A673 (cell line): ENCODE measurements around the gene PPP1R3G. TPM values are rescaled to one million over a fixed set of nuclear protein-coding genes. Genes with fewer than 3 reads are reported as not detected.

Source experiments
- BruUV-seq: library from RNA; stranded (reverse); fragments of 400-500 nt; replicated peaks from 2 replicates; lab custom pipeline; 2021; lab: Mats Ljungman, UMichigan
- CTCF ChIA-PET: fragments of 300-600 bp; sonication (Branson Sonifier 250); formaldehyde crosslinking; loops from one replicate; lab custom pipeline; 2022; ENCODE audit warnings: antibody characterized with exemption; lab: Charles Lee
- POLR2A ChIA-PET: fragments of 300-600 bp; sonication (Branson Sonifier 250); formaldehyde crosslinking; loops from one replicate; lab custom pipeline; 2022; ENCODE audit warnings: antibody characterized with exemption; ENCODE audit not compliant: low non-redundant PET; lab: Charles Lee
- DNase-seq: peaks from one replicate; pipeline ENCODE4 v3.0.0-alpha.2; 2015; ENCODE audit warnings: low spot score
- H3K27ac ChIP-seq: fragments of 200-600 bp; sonication (generic); 2 replicates; pipeline ENCODE4 v1.5.1; 2016; ENCODE audit warnings: mixed run types, low read depth, mild to moderate bottlenecking, mixed read lengths, antibody characterized with exemption, low read length; ENCODE audit not compliant: poor library complexity, severe bottlenecking
- H3K27me3 ChIP-seq: fragments of 200-600 bp; sonication (generic); replicated peaks from 2 replicates; pipeline ENCODE4 v1.6.1; 2017; ENCODE audit warnings: mixed run types, low read depth, mild to moderate bottlenecking, mixed read lengths, antibody characterized with exemption, low read length; ENCODE audit not compliant: insufficient read depth, poor library complexity
- H3K36me3 ChIP-seq: fragments of 200-600 bp; sonication (generic); 2 replicates; pipeline ENCODE4 v1.6.1; 2016; ENCODE audit warnings: mixed run types, mild to moderate bottlenecking, mixed read lengths, antibody characterized with exemption, low read length; ENCODE audit not compliant: insufficient read depth, poor library complexity, severe bottlenecking
- H3K4me1 ChIP-seq: fragments of 200-600 bp; sonication (generic); 2 replicates; pipeline ENCODE4 v1.6.1; 2017; ENCODE audit warnings: mixed run types, mild to moderate bottlenecking, mixed read lengths, antibody characterized with exemption, low read length; ENCODE audit not compliant: insufficient read depth, poor library complexity, severe bottlenecking
- H3K4me3 ChIP-seq: fragments of 200-600 bp; sonication (generic); 2 replicates; pipeline ENCODE4 v1.5.1; 2016; ENCODE audit warnings: low read depth, mixed run types, mild to moderate bottlenecking, mixed read lengths, low read length; ENCODE audit not compliant: poor library complexity, severe bottlenecking
- H3K9me3 ChIP-seq: fragments of 200-600 bp; sonication (generic); 2 replicates; pipeline ENCODE4 v1.6.1; 2016; ENCODE audit warnings: mixed run types, low read depth, mild to moderate bottlenecking, mixed read lengths, antibody characterized with exemption, low read length; ENCODE audit not compliant: poor library complexity, severe bottlenecking
- EZH2 ChIP-seq: fragments of 200-600 bp; sonication (generic); IDR thresholded peaks from 2 replicates; pipeline ENCODE4 v1.6.1; 2017; ENCODE audit warnings: borderline replicate concordance, low read depth, mild to moderate bottlenecking, mixed read lengths, antibody characterized with exemption, low read length; ENCODE audit not compliant: poor library complexity, severe bottlenecking
- intact Hi-C: fragments of 100-400 bp; cut with micrococcal nuclease; formaldehyde crosslinking; loops from one replicate; pipeline ENCODE4 v1.10.0; 2022; ENCODE audit not compliant: unreplicated experiment
- total RNA-seq: library from RNA; stranded (reverse); gene quantifications from 2 replicates; pipeline ENCODE4 v1.2.3, GENCODE V29; 2021
- TF ChIP-seq, protein P1 (sequence below): fragments of 300-800, 200-600 bp; sonication (generic); conservative IDR thresholded peaks from 2 replicates; pipeline ENCODE4 v1.5.1; 2017; ENCODE audit warnings: low read depth, mild to moderate bottlenecking, antibody characterized with exemption, low read length, moderate library complexity, mixed read lengths

PPP1R3G gene
- total RNA-seq, 1 experiment from 2014 or later = 0.24 TPM

DNA sequence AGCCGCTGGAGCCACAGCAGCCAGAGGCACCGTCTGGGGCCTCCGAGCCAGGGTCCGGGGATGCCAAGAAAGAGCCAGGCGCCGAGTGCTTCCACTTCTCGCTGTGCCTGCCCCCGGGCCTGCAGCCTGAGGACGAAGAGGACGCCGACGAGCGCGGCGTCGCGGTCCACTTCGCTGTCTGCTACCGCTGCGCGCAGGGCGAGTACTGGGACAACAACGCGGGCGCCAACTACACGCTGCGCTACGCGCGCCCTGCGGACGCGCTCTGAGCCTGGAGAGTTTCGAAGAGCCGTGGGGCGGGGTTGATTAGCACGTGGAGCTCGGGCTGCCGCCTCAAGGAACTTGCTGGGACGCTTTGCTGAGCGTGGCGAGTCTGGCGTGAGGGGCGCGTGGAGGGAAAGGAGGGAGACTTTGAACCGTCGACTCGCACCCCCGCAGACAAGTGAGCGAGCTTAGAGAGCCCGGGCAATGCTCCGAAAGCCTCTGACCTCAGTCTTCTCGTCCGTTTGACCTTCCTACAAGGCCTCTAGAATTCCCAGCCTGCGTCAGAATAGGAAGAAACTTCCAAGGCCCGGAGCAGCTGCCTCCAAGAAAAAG, 1.3 kb downstream of the PPP1R3G start:
- CTCF ChIA-PET = no interaction called here
- no TSS peak for BruUV-seq

GRCh38 chr6:5087389-5087788, 2.2 kb downstream of the PPP1R3G start:
- intact Hi-C loops = no loop called here
- ChIA-PET CTCF (no interaction called here), POLR2A (no interaction called here)
- no peak for TF ChIP-seq EZH2
- TF ChIP-seq, protein P1, sequence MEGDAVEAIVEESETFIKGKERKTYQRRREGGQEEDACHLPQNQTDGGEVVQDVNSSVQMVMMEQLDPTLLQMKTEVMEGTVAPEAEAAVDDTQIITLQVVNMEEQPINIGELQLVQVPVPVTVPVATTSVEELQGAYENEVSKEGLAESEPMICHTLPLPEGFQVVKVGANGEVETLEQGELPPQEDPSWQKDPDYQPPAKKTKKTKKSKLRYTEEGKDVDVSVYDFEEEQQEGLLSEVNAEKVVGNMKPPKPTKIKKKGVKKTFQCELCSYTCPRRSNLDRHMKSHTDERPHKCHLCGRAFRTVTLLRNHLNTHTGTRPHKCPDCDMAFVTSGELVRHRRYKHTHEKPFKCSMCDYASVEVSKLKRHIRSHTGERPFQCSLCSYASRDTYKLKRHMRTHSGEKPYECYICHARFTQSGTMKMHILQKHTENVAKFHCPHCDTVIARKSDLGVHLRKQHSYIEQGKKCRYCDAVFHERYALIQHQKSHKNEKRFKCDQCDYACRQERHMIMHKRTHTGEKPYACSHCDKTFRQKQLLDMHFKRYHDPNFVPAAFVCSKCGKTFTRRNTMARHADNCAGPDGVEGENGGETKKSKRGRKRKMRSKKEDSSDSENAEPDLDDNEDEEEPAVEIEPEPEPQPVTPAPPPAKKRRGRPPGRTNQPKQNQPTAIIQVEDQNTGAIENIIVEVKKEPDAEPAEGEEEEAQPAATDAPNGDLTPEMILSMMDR = no peak
- no peak overlapping the region for H3K27ac ChIP-seq
- no peaks in the 10 kb centered on the region for H3K27me3 ChIP-seq
- DNase-seq = no peak
- H3K36me3 ChIP-seq = no peaks in the 10 kb centered on the region
- H3K9me3 ChIP-seq = no peaks in the 10 kb centered on the region
- BruUV-seq = no TSS peak
- H3K4me1 ChIP-seq = peaks cover 21% of the 10 kb centered on the region
- no peak overlapping the region for H3K4me3 ChIP-seq

More for the DNA sequence above, 1.3 kb downstream of the PPP1R3G start:
- intact Hi-C loops = no loop called here
- Histone ChIP-seq H3K4me3 (peak overlapping the region; percentile 64), H3K9me3 (no peaks in the 10 kb centered on the region), H3K36me3 (no peaks in the 10 kb centered on the region), H3K27me3 (no peaks in the 10 kb centered on the region), H3K4me1 (peaks cover 21% of the 10 kb centered on the region), H3K27ac (no peak overlapping the region)
- POLR2A ChIA-PET = no interaction called here
- DNase-seq = no peak
- TF ChIP-seq, protein P1 = no peak
- no peak for TF ChIP-seq EZH2

- TF ChIP-seq EZH2 = no peak
- TF ChIP-seq, protein P1 = no peak
- BruUV-seq = no TSS peak
- no peaks in the 10 kb centered on the region for H3K27me3 ChIP-seq
- H3K9me3 ChIP-seq = no peaks in the 10 kb centered on the region
- ChIA-PET POLR2A (no interaction called here), CTCF (no interaction called here)
- H3K27ac ChIP-seq = no peak overlapping the region
- no peaks in the 10 kb centered on the region for H3K36me3 ChIP-seq
- no peak for DNase-seq
- H3K4me3 ChIP-seq = no peak overlapping the region
- peaks cover 21% of the 10 kb centered on the region for H3K4me1 ChIP-seq
- intact Hi-C loops = no loop called here
These were observed 3.6 kb downstream of the PPP1R3G start for GRCh38 chr6:5088780-5089179.
